CD4-positive, alpha-beta T cell treated with Interferon gamma for 1 hour (primary cell): ENCODE data around the gene MACROD2.
"Not testable (repeated sequence)": the region's sequence is repeated elsewhere in the genome, so short reads cannot be mapped to it uniquely, and the experiment has no call there.

Source experiments
- DNase-seq: peaks from one replicate; pipeline ENCODE4 v3.0.0-alpha.2; 2020

Gene MACROD2

GRCh38 chr20:15991279-15991678, 1996.0 kb downstream of the MACROD2 start:
- no peak for DNase-seq

DNA sequence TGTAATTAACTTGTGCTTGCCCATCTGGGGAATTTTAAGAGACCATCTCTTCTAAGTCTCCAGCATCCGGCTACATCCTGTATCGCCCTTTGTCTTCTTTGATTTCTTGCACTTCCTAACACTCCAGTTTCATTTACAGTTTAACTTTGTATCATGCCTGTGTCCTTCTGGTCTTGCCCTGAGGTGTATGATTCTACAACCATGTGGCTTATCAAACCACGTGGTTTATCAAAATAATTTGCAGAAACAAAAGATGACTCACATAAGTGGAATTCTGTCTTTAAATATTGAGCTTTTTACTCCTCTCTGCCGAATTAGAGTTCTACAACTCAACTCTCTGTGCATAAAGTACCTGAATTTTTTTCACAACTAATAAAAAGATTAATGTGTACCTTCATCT, 1997.2 kb downstream of the MACROD2 start:
- no peak for DNase-seq

DNA sequence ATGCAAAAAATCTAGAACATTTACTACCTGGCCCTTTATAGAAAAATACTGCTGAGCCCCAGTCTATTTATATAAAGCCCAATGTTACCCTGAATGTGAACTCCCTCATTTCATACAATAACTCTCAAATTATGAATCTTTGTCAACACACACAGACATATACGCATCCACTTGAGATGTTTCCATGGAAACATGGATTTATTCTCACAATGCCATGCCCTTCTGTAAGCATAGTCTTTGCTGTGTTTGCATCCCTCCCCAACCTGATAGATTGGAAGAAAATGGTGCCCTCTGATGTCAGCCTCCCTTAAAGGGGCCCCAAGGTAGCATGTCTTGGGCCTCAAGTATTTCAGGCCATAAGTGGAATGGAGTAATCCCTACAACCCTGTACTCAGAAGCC, 2004.8 kb downstream of the MACROD2 start:
- no peak for DNase-seq

DNA sequence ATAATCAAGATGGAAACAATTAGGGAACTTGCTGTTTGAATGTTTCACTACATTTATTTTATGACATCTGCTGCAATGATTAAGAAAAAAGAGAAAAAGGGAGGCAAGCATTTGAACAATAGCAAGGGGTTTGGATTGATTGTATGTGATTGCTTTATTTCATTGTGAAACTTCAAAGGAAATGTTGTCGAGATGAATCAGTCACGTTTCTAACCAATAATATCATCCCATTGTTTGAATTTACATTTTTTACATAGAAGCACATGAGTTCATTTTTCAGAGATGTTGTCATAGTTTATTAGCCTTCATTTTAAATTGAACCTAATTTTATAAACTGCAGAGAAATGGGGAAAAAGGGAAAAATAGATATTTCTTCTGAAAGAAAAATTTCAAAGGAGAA, 2006.0 kb downstream of the MACROD2 start:
- DNase-seq = no peak

- no peak for DNase-seq
These were observed 2008.0 kb downstream of the MACROD2 start for GRCh38 chr20:16003310-16003709.

- no peak for DNase-seq
These were observed 2009.0 kb downstream of the MACROD2 start for GRCh38 chr20:16004108-16004854.

DNA sequence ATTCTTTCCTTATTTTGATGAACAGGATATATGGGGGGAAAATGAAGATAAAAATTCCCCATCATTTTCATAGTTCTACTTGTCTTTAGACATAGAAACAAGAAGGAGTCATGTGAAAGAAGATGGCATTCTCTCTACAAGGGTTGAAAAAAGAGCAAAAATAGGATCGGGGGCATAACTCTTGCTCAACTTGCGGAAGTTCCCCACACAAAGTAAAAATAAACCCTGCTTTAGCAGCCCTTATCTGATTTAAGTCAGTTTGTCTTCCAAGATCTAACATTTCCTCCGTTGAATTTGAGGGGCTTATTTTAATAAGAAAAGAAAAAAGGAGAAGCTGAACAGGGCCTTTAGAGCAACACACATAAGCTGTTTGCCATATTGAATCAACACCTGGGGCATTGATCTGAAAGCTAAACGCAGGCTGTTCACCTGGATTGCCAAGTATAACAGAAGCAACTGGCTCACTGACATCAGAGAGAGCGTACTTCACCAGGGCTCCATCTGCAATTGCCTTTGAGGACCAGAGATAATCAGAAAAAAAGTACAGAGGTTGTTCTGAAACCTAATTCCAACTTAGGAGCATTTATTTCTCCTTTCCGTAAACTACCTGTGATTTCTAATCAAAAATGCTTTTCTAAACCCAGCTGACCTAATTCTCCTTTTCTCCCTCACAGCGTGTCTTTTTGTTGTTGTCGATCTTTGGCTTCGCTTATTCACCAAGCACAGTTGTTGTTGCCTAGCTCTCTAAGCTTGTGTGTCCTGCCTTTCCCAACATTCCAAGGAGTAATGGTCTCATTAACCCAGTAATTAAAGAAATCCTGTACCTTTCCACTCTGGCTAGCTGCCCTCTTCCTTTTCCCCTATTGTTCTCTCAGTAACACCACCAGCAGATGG, 2010.0 kb downstream of the MACROD2 start:
- no peak for DNase-seq

GRCh38 chr20:16005915-16006493, 2010.7 kb downstream of the MACROD2 start:
- no peak for DNase-seq

DNA sequence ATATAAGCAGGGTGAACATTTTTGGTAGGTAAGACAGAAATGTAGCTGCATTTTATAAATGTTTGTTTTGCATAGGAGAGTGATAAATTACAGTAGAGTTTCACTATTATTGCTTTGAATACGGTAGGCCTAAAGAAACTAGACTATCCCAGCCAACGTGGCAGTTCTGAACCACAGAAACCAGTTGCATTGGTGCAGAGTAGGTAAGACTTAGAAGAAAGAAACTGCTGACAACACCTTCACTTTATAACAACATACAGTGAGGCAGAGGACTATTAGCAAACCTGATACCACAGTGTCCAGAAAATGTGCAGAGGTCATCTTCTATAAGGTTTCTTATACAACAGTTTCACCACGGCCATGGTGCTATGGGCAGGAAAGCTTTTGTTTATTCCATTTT, 2011.8 kb downstream of the MACROD2 start:
- DNase-seq = no peak

DNA sequence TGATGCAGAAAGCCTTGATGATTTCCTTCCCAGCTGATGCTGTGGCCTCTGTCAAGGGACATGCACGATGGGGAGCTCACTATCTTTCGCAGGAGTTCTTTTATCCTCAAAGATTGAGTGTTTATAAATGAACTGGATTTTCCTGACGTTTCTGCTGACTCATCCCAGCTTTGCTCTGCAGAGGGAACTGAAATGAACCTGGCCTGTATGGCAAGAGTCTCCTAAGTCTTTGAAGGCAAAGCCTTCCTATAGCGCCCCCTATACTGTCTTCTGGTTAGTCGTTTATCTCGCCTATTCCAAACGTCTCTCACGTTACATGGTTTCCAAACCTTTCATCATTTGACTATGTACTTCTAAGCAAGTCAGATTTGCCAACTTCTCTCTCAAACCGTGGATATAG, 2012.6 kb downstream of the MACROD2 start:
- no peak for DNase-seq

DNA sequence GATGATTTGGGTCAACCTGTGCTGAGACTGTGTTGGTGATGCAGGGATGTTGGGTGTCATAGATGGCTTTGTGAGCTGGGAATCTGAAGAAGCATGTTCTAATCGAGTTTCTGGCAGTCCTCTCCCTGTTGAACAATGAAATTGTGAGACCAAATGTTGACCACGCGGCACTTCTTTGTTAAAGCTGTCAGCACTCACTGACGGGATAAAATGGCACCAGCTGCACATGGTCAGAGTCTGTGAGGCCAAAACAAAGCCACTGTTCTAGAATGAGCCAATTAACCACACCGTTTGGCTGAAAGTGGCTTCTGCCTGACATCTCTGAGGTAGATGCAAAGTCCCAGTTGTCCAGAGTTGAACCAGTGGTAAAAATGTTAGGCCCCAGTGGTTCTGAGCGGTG, 2015.7 kb downstream of the MACROD2 start:
- no peak for DNase-seq

DNA sequence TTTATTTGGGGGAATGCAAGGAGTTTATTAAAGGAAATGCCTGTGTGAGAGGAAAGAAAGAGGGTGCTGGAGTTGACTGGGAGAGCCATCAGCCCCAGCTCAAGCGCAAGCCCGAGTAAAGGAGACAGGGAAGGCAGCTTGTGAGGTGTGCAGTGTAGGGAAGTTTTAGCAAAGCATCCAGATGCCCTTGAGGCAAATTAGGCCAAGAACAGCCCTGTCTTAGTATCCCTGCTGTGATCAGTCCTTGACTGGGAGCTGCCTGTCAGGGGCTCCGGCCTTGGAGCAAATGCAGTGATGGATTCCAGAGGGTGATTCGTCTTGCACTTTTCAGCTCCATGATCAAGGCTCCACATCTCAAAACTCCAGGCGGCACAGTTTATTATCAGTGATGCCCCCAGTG, 2016.2 kb downstream of the MACROD2 start:
- DNase-seq = no peak

- not testable (repeated sequence) for DNase-seq
These were observed 2017.6 kb downstream of the MACROD2 start for GRCh38 chr20:16012934-16013333.

DNA sequence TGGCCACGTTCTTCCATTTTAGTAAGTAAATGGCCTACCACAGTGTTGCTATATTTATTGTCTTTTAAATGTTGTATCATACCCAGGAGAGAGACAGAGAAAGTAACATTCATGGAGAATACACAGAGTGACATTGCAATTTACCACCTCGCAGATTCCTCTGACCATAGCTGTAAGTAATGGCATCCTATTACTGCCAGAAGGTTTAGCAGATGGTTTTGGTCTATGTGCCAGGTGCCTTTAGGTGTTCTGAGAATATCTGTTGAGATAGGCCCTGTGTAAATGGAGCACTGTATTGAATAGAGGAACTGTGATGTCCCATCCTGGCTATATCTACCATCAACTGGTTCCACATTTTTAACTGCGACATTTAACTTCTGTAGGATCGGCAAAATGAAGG, 2018.3 kb downstream of the MACROD2 start:
- no peak for DNase-seq

- no peak for DNase-seq
These were observed 2019.1 kb downstream of the MACROD2 start for GRCh38 chr20:16014436-16014835.

DNA sequence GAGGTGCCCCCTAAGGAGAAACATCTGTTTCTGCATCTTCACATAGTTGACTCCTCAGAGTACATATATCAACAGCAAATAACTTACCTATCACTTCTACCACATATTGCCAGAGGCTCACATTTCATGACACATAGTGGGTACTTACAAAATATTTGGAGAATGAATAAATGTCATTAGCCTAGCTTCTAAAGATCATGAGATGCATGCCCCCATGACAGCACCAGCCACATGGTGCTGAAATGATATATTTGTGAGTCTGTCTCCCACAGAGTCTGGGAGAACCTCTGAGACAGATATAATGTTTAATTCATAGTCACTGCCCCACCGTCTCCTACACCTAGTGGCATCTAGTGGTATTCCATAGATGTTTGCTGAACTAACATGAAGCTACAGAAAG, 2022.3 kb downstream of the MACROD2 start:
- DNase-seq = no peak

DNA sequence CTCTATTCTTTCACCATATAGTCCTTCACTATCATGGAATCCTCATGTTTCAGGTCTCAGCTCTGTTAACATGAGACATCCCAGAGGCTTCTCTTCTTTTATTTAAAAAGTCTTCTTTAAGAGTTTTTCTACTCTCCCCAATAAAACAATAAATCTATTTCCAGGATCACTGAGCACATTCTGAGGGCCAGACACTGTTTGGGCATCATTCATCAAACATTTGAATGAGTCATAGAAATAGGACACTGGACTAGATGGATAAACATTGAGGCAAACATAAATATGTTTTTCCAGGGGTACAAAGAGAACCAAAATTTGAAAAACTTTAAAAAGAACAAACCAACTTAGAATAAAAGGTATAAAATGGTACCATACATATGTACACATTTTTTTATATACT, 2023.6 kb downstream of the MACROD2 start:
- no peak for DNase-seq

- no peak for DNase-seq
These were observed 2025.7 kb downstream of the MACROD2 start for GRCh38 chr20:16020971-16021370.

- no peak for DNase-seq
These were observed 2029.8 kb downstream of the MACROD2 start for GRCh38 chr20:16025084-16025483.

GRCh38 chr20:16027686-16028085, 2032.4 kb downstream of the MACROD2 start:
- DNase-seq = no peak

- DNase-seq = no peak
These were observed 2033.6 kb downstream of the MACROD2 start for GRCh38 chr20:16028923-16029322.

DNA sequence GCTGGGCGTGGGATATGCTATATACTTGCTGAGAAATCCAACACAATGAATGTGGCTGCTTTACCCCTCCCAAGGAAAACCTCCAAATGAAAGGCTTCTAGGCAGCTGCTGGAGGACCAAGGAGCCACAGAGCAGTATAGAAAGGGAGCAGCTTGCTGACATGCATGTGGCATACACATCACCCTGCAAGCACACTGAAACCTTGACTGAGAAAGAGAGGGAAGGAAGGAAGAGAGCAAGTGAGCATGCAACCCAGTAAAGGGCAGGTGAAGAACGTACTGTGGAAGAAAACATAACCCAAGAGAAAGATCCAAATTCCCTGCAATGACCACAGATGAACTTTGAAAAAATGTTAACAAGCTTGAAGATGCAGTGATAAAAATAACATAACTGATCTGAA, 2034.9 kb downstream of the MACROD2 start:
- DNase-seq = no peak

DNA sequence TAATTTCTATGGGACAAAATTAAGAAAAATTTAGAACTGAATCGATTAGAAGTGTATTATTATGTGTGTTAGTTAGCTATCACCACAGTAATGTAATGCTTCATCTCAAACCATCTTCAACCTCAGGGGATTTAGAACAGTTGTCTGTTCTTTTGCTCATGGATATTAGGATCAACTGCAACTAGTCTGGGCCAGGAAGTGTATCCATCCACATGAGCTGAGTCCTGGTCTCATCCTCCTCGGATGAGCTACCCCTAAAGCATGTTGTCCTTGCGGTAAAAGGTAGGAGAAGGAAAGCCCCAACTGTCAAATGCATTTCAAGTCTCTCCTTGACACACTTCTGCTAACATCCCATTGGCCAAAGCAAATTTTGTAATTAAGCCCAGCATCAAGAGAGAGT, 2040.3 kb downstream of the MACROD2 start:
- no peak for DNase-seq

DNA sequence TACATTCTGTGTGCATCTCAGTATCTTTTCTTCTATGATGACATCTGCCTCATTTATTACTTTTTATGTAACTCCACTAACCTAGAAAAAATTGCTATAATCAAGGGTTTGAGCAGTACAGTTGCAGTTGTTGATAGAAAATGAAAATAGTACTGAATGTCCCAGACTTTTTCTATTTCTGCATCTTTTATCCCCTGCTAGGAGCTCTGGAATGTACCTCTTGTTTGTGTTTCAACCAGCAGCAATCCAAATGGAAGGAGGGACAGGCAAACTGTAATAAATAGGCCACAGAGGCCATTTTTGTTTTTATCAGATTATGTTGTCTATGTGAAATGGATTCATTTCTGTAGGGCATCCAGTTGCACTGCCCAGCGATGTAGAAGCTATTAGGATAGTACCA, 2041.0 kb downstream of the MACROD2 start:
- DNase-seq = no peak
